GM18858 (cell line): ENCODE data around the gene COL27A1.

Experiments
- ATAC-seq: cut with Tn5 transposase; IDR thresholded peaks from one replicate; pipeline ENCODE4 v1.9.1; 2021; ENCODE audit not compliant: unreplicated experiment

The COL27A1 gene

GRCh38 chr9:114166103-114166470 is 10.8 kb downstream of the COL27A1 start:
- ATAC-seq = no peak

GRCh38 chr9:114166614-114167572 is 11.6 kb downstream of the COL27A1 start:
- ATAC-seq = no peak

- no peak for ATAC-seq
These were observed 12.3 kb downstream of the COL27A1 start for GRCh38 chr9:114167591-114168091.

- ATAC-seq = no peak
These were observed 13.1 kb downstream of the COL27A1 start for GRCh38 chr9:114168281-114169028.

GRCh38 chr9:114169029-114169951 is 14.0 kb downstream of the COL27A1 start:
- no peak for ATAC-seq

- no peak for ATAC-seq
These were observed 14.8 kb downstream of the COL27A1 start for GRCh38 chr9:114169952-114170770.

- no peak for ATAC-seq
These were observed 15.6 kb downstream of the COL27A1 start for GRCh38 chr9:114170771-114171461.

GRCh38 chr9:114171500-114171899 is 16.2 kb downstream of the COL27A1 start:
- no peak for ATAC-seq

- ATAC-seq = no peak
These were observed 17.9 kb downstream of the COL27A1 start for GRCh38 chr9:114172981-114173833.

- ATAC-seq = no peak
These were observed 19.2 kb downstream of the COL27A1 start for GRCh38 chr9:114174557-114174875.

GRCh38 chr9:114174876-114175771 is 19.8 kb downstream of the COL27A1 start:
- ATAC-seq = no peak

GRCh38 chr9:114176624-114177291 is 21.4 kb downstream of the COL27A1 start:
- ATAC-seq = no peak

GRCh38 chr9:114177423-114178064 is 22.2 kb downstream of the COL27A1 start:
- no peak for ATAC-seq

GRCh38 chr9:114178076-114178475 is 22.7 kb downstream of the COL27A1 start:
- ATAC-seq = no peak

- ATAC-seq = no peak
These were observed 23.6 kb downstream of the COL27A1 start for GRCh38 chr9:114178756-114179450.

GRCh38 chr9:114179516-114179915 is 24.2 kb downstream of the COL27A1 start:
- ATAC-seq = no peak
